Lung (tissue), 12 donors: ENCODE measurements around the gene HOXA6. TPM values are rescaled to one million over a fixed set of nuclear protein-coding genes. Genes with fewer than 3 reads are reported as not detected.

Experiments
- ATAC-seq: fragments of 200-7000 bp; cut with Tn5 transposase; one replicate; pipeline ENCODE4 v1.9.1; 2020; ENCODE audit warnings: moderate number of reproducible peaks; ENCODE audit not compliant: insufficient read depth, low FRiP score
- DNase-seq, 3 donors: peaks; one replicate each; pipeline ENCODE4 v3.0.0-alpha.2; 2013 to 2017
- H3K27ac ChIP-seq, 2 donors: one replicate each; pipeline ENCODE4 v1.5.1; 2013; ENCODE audit warnings: mild to moderate bottlenecking in 2 of 2, moderate library complexity in 2 of 2, control low read depth in 1 of 2, inconsistent platforms in 1 of 2, low read depth in 1 of 2, low read length in 1 of 2
- H3K27me3 ChIP-seq, 3 donors: one replicate each; pipeline ENCODE4 v1.5.1; 2013; ENCODE audit warnings: low read length in 2 of 3; ENCODE audit not compliant: control insufficient read depth in 3 of 3, insufficient read depth in 3 of 3
- H3K36me3 ChIP-seq, 4 donors: one replicate each; pipeline ENCODE4 v1.5.1; 2013; ENCODE audit warnings: low read length in 4 of 4, mild to moderate bottlenecking in 1 of 4, moderate library complexity in 1 of 4; ENCODE audit not compliant: control insufficient read depth in 4 of 4, insufficient read depth in 4 of 4
- H3K4me1 ChIP-seq, 5 donors: one replicate each; pipeline ENCODE4 v1.5.1; 2013; ENCODE audit warnings: low read length in 5 of 5, mild to moderate bottlenecking in 2 of 5, moderate library complexity in 1 of 5; ENCODE audit not compliant: control insufficient read depth in 5 of 5, insufficient read depth in 5 of 5
- H3K4me3 ChIP-seq: one replicate; pipeline ENCODE4 v1.5.1; 2013; ENCODE audit warnings: mild to moderate bottlenecking, control low read depth, moderate library complexity
- H3K9ac ChIP-seq, 2 donors: one replicate each; pipeline ENCODE4 v1.5.1; 2013; ENCODE audit warnings: low read length in 2 of 2, control low read depth in 1 of 2; ENCODE audit not compliant: insufficient read depth in 1 of 2
- H3K9me3 ChIP-seq, 4 donors: one replicate each; pipeline ENCODE4 v1.5.1; 2013; ENCODE audit warnings: low read length in 3 of 4, mild to moderate bottlenecking in 1 of 4, moderate library complexity in 1 of 4; ENCODE audit not compliant: control insufficient read depth in 4 of 4, insufficient read depth in 3 of 4
- WGBS, 2 donors: extraction: QIAGEN DNeasy Blood & Tissue Kit; methylation state at CpG; one replicate each; pipeline ENCODE4 v1.1.7; 2013; 5-methylcytosine and 5-hydroxymethylcytosine counted together
- polyA plus RNA-seq, 2 donors: library from polyadenylated mRNA; stranded (reverse); fragments of 200-250 nt; gene quantifications; one replicate each; pipeline ENCODE4 v1.2.1, GENCODE V29; 2013
- total RNA-seq, 2 donors: library from RNA; depleted of rRNA in 1 of 2; stranded (reverse); fragments of >200 nt in 1 of 2; gene quantifications; one replicate each; pipeline ENCODE4 v1.2.1, GENCODE V29; 2014 to 2021
- TF ChIP-seq, protein P1 (sequence below): IDR thresholded peaks from 2 replicates; pipeline ENCODE4 v1.5.1; 2012; ENCODE audit warnings: mild to moderate bottlenecking; ENCODE audit errors: control extremely low read depth, extremely low read depth
- donor health status: control.
- donor health status: control.
- donor health status: Bipolar disorder and iron deficiency.
- donor health status: healthy.
- donor health status: DM: yes; HTN: yes; CAD: no.

The HOXA6 gene
- total and polyA plus RNA-seq, 4 donors = 0.49 to 7.7 (median 2.8) TPM

DNA sequence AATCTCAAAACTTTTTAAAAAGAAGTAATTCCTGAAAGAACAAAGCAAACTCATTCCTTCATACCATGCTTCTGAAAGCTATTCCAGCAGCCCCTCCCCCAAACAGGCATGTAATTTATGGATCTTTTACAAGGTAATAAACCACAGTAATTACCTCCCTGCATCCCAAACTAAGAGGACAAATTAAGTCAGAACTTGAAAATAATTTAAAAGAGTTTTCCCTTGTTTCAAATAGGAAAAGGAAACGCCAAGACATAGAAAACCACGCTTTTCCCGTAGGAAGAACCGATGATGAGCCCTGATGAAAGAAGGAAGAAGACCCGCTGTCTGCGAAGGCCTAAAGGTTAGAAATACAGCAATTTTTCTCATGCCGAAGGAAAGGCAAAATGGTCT lies 25.9 kb downstream of the HOXA6 start:
- peaks cover 0 to 2% (median 0%) of the 10 kb centered on the region in 4 donors for H3K9me3 ChIP-seq
- H3K27me3 ChIP-seq = peaks cover 0 to 66% (median 5%) of the 10 kb centered on the region in 3 donors

GRCh38 chr7:27119412-27119911 lies 28.1 kb downstream of the HOXA6 start:
- DNase-seq = no peak
- 0 to 21% methylated on average over 1 of the region's 1 CpG for WGBS, 2 donors
- no peak for ATAC-seq
- peaks cover 0 to 39% (median 1%) of the 10 kb centered on the region in 4 donors for H3K36me3 ChIP-seq
- no peak overlapping the region for H3K4me3 ChIP-seq
- H3K9me3 ChIP-seq = peaks cover 0 to 2% (median 0%) of the 10 kb centered on the region in 4 donors
- peaks cover 0 to 67% (median 1%) of the 10 kb centered on the region in 5 donors for H3K4me1 ChIP-seq
- TF ChIP-seq, protein P1, sequence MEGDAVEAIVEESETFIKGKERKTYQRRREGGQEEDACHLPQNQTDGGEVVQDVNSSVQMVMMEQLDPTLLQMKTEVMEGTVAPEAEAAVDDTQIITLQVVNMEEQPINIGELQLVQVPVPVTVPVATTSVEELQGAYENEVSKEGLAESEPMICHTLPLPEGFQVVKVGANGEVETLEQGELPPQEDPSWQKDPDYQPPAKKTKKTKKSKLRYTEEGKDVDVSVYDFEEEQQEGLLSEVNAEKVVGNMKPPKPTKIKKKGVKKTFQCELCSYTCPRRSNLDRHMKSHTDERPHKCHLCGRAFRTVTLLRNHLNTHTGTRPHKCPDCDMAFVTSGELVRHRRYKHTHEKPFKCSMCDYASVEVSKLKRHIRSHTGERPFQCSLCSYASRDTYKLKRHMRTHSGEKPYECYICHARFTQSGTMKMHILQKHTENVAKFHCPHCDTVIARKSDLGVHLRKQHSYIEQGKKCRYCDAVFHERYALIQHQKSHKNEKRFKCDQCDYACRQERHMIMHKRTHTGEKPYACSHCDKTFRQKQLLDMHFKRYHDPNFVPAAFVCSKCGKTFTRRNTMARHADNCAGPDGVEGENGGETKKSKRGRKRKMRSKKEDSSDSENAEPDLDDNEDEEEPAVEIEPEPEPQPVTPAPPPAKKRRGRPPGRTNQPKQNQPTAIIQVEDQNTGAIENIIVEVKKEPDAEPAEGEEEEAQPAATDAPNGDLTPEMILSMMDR = no peak
- H3K9ac ChIP-seq = peak overlapping the region in 1 of 2 donors; percentile 100
- peak overlapping the region in 1 of 2 donors; percentile 55 for H3K27ac ChIP-seq
- H3K27me3 ChIP-seq = peaks cover 0 to 54% (median 5%) of the 10 kb centered on the region in 3 donors

More for the DNA sequence above, 25.9 kb downstream of the HOXA6 start:
- H3K36me3 ChIP-seq = peaks cover 0 to 34% (median 1%) of the 10 kb centered on the region in 4 donors
- peak overlapping the region; percentile 15 for H3K4me3 ChIP-seq
- TF ChIP-seq, protein P1 = no peak
- H3K9ac ChIP-seq = peak overlapping the region; percentile 46 to 83
- peak overlapping the region in 1 of 2 donors; percentile 86 for H3K27ac ChIP-seq
- peaks cover 0 to 90% (median 1%) of the 10 kb centered on the region in 5 donors for H3K4me1 ChIP-seq
- 46 to 60% methylated on average over 7 of the region's 7 CpGs for WGBS, 2 donors
- DNase-seq (peak in 1 of 3 donors; percentile 70), ATAC-seq (no peak)

GRCh38 chr7:27118580-27118979 lies 29.0 kb downstream of the HOXA6 start:
- H3K4me1 ChIP-seq = peaks cover 0 to 61% (median 1%) of the 10 kb centered on the region in 5 donors
- DNase-seq (peak in 1 of 3 donors; percentile 18), ATAC-seq (no peak)
- H3K9ac ChIP-seq = peak overlapping the region in 1 of 2 donors; percentile 100
- 33 to 72% methylated on average over 3 of the region's 3 CpGs for WGBS, 2 donors
- TF ChIP-seq, protein P1 = no peak
- peaks cover 0 to 47% (median 5%) of the 10 kb centered on the region in 3 donors for H3K27me3 ChIP-seq
- peaks cover 0 to 2% (median 0%) of the 10 kb centered on the region in 4 donors for H3K9me3 ChIP-seq
- peak overlapping the region in 1 of 2 donors; percentile 75 for H3K27ac ChIP-seq
- peaks cover 0 to 39% (median 1%) of the 10 kb centered on the region in 4 donors for H3K36me3 ChIP-seq
- H3K4me3 ChIP-seq = peak overlapping the region; percentile 30
